Measurements from ENCODE around the gene CXCL16.

DNA sequence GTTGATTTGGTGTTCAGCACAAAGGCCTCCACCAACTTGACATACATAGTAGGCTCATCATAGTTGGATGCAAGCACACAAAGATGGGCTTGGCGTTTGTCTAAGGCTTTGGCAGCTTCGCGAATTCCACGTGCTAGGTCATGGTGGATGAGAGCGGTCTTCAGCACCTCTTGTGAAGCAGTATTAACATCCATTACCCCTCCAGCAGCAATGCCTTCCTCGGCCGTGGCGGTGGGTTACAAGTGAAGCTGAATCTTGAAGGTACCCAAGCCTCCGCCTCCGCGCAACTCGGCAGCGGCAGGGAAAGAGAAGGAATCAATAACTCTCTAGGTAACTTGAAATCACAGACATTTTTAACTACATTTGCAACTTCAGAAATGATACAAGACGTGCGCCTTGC, 34.7 kb downstream of the CXCL16 start:
- TF ChIP-seq CHD4 (IDR thresholded peaks at IDR 0.05; ENCODE audit: borderline replicate concordance) (no peak), KDM5A (IDR thresholded peaks at IDR 0.05) (no peak), POLR2A (IDR thresholded peaks at IDR 0.05; ENCODE audit: low read length) (no peak), KDM1A (IDR thresholded peaks at IDR 0.05; ENCODE audit: low read depth) (no peak), JUN (IDR thresholded peaks at IDR 0.05) (no peak)
- TF ChIP-seq, protein P1, sequence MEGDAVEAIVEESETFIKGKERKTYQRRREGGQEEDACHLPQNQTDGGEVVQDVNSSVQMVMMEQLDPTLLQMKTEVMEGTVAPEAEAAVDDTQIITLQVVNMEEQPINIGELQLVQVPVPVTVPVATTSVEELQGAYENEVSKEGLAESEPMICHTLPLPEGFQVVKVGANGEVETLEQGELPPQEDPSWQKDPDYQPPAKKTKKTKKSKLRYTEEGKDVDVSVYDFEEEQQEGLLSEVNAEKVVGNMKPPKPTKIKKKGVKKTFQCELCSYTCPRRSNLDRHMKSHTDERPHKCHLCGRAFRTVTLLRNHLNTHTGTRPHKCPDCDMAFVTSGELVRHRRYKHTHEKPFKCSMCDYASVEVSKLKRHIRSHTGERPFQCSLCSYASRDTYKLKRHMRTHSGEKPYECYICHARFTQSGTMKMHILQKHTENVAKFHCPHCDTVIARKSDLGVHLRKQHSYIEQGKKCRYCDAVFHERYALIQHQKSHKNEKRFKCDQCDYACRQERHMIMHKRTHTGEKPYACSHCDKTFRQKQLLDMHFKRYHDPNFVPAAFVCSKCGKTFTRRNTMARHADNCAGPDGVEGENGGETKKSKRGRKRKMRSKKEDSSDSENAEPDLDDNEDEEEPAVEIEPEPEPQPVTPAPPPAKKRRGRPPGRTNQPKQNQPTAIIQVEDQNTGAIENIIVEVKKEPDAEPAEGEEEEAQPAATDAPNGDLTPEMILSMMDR (IDR thresholded peaks at IDR 0.05): no peak
- TF ChIP-seq, protein P2, sequence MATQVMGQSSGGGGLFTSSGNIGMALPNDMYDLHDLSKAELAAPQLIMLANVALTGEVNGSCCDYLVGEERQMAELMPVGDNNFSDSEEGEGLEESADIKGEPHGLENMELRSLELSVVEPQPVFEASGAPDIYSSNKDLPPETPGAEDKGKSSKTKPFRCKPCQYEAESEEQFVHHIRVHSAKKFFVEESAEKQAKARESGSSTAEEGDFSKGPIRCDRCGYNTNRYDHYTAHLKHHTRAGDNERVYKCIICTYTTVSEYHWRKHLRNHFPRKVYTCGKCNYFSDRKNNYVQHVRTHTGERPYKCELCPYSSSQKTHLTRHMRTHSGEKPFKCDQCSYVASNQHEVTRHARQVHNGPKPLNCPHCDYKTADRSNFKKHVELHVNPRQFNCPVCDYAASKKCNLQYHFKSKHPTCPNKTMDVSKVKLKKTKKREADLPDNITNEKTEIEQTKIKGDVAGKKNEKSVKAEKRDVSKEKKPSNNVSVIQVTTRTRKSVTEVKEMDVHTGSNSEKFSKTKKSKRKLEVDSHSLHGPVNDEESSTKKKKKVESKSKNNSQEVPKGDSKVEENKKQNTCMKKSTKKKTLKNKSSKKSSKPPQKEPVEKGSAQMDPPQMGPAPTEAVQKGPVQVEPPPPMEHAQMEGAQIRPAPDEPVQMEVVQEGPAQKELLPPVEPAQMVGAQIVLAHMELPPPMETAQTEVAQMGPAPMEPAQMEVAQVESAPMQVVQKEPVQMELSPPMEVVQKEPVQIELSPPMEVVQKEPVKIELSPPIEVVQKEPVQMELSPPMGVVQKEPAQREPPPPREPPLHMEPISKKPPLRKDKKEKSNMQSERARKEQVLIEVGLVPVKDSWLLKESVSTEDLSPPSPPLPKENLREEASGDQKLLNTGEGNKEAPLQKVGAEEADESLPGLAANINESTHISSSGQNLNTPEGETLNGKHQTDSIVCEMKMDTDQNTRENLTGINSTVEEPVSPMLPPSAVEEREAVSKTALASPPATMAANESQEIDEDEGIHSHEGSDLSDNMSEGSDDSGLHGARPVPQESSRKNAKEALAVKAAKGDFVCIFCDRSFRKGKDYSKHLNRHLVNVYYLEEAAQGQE (IDR thresholded peaks at IDR 0.05): no peak
- TF ChIP-seq, protein P3, sequence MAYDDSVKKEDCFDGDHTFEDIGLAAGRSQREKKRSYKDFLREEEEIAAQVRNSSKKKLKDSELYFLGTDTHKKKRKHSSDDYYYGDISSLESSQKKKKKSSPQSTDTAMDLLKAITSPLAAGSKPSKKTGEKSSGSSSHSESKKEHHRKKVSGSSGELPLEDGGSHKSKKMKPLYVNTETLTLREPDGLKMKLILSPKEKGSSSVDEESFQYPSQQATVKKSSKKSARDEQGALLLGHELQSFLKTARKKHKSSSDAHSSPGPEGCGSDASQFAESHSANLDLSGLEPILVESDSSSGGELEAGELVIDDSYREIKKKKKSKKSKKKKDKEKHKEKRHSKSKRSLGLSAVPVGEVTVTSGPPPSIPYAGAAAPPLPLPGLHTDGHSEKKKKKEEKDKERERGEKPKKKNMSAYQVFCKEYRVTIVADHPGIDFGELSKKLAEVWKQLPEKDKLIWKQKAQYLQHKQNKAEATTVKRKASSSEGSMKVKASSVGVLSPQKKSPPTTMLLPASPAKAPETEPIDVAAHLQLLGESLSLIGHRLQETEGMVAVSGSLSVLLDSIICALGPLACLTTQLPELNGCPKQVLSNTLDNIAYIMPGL (CRISPR knock-in tag; IDR thresholded peaks at IDR 0.05; ENCODE audit: borderline replicate concordance): no peak
- TF ChIP-seq, protein P4, sequence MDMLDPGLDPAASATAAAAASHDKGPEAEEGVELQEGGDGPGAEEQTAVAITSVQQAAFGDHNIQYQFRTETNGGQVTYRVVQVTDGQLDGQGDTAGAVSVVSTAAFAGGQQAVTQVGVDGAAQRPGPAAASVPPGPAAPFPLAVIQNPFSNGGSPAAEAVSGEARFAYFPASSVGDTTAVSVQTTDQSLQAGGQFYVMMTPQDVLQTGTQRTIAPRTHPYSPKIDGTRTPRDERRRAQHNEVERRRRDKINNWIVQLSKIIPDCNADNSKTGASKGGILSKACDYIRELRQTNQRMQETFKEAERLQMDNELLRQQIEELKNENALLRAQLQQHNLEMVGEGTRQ (IDR thresholded peaks at IDR 0.05): no peak
